VCaP (cell line): ENCODE measurements around the gene TTC12.

Experiments used
- H3K27ac ChIP-seq: fragments of 450-650 bp; 2 replicates; pipeline ENCODE4 v1.5.1; 2017
- TF ChIP-seq, protein P1 (sequence below): fragments of 450-650 bp; conservative IDR thresholded peaks from 2 replicates; pipeline ENCODE4 v1.5.1; 2017; ENCODE audit warnings: mild to moderate bottlenecking, moderate library complexity

The TTC12 gene

DNA sequence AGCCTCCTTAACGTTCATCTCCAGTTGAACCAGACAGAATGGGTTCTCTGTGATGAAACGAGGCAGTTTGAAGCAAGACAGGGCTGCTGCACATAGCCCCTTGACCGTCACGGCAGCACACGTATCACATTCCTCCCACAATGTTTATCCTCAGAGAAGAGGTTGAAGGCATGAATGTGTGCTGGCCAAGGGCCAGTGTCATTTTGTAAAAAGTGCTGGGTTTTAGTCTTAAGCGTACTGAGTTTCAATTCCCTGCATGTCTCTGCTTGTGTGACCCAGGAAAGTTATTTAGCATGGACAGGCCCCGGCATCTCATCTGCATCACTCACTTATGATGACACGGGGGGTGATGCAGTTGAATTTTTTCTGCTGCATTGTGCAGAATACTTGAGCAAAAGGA lies 31.6 kb downstream of the TTC12 start:
- H3K27ac ChIP-seq = no peak overlapping the region
- TF ChIP-seq, protein P1, sequence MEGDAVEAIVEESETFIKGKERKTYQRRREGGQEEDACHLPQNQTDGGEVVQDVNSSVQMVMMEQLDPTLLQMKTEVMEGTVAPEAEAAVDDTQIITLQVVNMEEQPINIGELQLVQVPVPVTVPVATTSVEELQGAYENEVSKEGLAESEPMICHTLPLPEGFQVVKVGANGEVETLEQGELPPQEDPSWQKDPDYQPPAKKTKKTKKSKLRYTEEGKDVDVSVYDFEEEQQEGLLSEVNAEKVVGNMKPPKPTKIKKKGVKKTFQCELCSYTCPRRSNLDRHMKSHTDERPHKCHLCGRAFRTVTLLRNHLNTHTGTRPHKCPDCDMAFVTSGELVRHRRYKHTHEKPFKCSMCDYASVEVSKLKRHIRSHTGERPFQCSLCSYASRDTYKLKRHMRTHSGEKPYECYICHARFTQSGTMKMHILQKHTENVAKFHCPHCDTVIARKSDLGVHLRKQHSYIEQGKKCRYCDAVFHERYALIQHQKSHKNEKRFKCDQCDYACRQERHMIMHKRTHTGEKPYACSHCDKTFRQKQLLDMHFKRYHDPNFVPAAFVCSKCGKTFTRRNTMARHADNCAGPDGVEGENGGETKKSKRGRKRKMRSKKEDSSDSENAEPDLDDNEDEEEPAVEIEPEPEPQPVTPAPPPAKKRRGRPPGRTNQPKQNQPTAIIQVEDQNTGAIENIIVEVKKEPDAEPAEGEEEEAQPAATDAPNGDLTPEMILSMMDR = no peak

DNA sequence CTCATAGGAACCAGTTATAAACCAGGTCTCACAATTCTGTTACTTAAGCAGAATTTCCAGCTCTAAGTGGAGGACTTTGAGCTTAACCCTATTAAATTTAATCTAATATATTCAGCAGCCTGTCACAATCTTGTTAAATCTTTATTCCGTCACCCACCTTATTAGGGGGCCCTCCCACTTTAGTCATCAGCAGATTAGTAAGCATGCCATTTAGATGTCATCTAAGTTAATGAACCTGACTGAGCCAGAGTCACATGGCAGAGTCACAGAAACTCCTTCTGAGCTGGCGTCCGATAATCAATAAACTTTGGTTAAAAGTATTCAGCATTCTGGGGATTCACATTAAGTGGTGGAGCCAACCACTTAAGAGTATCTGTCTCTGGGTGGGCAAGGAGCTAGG lies 35.1 kb downstream of the TTC12 start:
- TF ChIP-seq, protein P1 = no peak
- no peak overlapping the region for H3K27ac ChIP-seq

DNA sequence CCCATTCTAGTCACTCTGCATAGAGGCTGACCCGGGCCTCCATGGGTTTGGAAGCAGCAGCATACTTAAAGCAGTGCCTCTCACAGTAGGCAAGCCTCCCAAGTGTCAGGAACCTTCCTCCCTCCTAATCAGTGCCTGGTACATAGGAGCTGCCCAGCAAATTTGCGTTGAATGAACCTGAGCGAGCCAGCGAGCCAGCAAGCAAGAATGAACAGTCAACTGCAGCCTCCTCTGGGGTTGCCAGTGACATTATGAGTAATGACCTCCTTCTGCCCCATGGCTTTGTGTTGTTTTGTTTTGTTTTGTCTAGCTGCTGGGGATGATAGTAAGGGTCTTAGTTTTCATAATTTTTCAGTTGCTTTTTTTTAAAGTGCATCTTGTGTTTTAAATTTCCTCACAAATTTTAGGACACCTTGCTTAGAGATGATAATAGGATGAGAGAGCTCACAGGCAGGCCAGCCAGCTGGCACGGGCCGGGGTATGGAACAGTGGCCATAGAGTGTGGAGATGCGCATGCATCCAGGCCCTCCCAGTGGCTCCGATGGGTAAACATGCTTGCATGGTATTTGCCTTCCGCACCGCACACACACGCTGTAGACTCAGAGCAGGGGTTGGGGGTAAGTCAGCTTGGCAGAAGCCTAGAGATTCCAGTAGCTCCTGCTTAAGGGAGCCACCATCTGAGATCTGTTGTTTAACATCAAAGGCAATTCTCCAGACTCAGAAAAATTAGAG lies 36.1 kb downstream of the TTC12 start:
- H3K27ac ChIP-seq = no peak overlapping the region
- TF ChIP-seq, protein P1 = no peak

DNA sequence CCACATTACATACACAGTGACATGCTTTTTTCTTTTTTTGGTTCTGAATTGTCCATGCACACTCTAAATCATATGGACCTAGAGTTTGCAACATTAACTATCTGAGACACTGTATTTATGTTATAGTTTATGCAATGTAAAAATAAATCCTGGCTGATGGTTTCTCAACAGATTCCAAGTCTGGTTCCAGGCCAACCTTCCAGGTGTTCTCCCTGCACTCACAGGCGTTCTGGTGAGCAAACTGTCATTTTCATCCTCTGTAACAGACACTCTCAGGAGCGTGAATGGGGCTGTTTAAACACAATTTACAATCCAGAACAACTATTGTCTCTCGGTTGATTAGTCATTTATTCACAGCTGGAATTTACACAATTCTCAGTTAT lies 36.7 kb downstream of the TTC12 start:
- TF ChIP-seq, protein P1 = no peak
- no peak overlapping the region for H3K27ac ChIP-seq

DNA sequence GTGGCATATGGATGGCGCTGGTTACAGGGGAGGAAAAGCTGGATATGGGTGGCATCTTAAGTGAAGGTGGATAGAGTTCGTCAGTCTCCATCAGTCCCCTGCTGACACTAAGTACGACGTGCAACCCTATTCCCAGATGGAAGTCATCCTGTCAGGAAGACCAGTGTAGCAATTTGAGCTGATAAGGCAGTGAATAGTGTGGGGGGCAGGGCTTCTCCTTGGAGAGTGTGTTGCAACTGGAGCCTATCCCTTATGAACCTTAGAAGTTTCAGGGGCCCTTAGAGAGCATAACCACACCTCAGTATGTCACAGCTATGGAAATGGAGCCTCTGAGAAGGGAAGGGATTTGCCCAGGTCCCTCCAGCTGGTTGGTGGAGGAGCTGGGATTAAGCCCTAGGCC lies 37.1 kb downstream of the TTC12 start:
- H3K27ac ChIP-seq = no peak overlapping the region
- TF ChIP-seq, protein P1 = no peak

DNA sequence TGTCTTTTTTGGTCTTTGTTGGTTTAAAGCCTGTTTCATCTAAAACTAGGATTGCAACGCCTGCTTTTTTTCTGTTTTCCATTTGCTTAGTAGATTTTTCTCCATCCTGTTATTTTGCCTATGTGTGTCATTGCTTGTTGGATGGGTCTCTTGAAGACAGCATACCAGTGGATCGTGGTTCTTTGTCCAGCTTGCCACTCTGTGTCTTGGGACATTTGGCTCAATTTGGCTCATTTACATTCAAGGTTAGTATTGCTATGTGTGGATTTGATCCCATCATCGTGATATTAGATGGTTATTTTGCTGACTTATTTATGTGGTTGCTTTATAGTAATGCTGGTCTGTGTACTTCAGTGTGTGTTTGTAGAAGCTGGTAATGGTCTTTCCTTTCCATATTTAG lies 41.8 kb downstream of the TTC12 start:
- no peak overlapping the region for H3K27ac ChIP-seq
- TF ChIP-seq, protein P1 = no peak

DNA sequence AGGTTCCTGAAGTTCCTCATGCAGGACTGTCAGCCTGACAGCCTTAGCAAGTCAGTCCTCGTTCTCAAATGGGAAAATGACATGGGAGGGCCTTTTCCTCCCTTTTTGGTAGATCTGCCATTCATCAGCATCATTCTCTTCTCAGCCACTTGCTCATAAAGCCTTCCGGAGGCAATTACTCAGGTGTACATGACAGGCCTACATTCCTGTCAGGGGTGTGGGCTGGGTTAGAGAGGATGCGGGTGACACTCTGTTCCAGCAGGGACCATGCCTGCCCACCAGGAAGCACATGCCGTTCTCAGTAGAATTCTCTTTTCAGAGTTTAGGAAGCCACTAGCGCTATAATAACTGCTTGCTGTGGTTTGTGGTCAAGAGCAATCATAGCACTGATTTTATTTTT lies 49.0 kb downstream of the TTC12 start:
- TF ChIP-seq, protein P1 = no peak

More for the DNA sequence above, 49.0 kb downstream of the TTC12 start:
- no peak overlapping the region for H3K27ac ChIP-seq
